GM18873 (cell line): Measurements from ENCODE around the gene UNC5A.

ENCODE experiments used
- ATAC-seq: cut with Tn5 transposase; IDR thresholded peaks from one replicate; pipeline ENCODE4 v1.9.1; 2021; ENCODE audit warnings: mild to moderate bottlenecking, moderate library complexity, moderate number of reproducible peaks; ENCODE audit not compliant: unreplicated experiment, low FRiP score

Gene UNC5A

DNA sequence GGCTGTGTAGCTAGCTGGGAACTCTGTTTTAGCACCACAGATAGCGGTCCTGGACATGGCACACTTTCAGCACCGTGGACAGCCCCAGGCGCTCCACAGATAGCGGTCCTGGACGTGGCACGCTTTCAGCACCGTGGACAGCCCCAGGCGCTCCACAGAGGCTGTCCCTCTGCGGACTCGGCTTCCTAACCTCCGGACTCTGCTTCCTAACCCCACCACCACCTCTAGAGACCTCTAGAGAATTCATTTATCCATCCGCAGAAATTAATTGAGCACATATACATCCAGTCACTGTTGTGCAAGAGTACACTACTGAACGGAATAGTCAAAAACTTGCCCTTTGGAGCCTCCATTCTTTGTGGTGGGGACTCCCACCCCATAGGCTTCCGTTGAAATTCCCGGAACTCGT is 27.4 kb downstream of the UNC5A start:
- no peak for ATAC-seq

DNA sequence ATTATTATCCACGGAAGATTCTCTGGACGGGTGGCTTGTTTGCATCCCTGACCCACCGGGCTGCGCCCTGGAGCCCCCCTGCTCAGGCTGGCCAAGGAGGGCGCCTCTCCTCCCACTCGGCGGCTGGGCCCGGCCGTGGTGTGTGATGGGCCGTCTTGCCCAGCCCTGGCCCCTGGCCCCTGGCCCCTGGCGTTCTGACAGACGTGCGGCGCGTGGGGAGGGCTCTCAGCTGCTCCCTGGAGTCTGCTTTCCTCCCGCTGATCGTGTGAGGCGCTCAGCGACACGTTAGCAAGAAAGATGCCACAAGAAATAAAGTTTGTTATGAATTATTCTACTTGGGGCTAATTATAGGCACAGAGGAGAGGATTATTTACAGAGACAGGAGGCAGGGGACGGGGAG is 33.3 kb downstream of the UNC5A start:
- ATAC-seq: no peak

DNA sequence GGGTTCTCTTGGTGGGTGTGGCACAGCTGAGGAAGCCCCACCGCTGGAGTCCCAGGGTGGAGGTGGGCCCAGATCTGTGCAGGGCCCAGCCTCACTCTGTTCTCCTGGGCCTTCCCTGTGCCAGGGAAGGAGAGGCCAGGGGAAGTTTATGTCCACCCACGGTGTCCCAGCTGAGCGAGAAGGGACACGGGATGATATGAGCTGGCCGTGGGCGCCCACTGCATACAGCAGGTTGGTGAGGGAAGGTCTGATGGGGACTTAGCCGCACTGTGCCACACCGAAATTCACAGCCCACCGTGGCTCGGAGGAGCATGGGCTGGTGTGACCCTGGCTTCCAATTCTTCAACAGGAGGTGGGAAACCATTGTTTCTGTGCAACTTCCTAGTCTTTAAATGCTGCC is 33.9 kb downstream of the UNC5A start:
- no peak for ATAC-seq

- no peak for ATAC-seq
These were observed 34.5 kb downstream of the UNC5A start for GRCh38 chr5:176844706-176845391.

GRCh38 chr5:176845392-176845713 is 35.0 kb downstream of the UNC5A start:
- no peak for ATAC-seq

DNA sequence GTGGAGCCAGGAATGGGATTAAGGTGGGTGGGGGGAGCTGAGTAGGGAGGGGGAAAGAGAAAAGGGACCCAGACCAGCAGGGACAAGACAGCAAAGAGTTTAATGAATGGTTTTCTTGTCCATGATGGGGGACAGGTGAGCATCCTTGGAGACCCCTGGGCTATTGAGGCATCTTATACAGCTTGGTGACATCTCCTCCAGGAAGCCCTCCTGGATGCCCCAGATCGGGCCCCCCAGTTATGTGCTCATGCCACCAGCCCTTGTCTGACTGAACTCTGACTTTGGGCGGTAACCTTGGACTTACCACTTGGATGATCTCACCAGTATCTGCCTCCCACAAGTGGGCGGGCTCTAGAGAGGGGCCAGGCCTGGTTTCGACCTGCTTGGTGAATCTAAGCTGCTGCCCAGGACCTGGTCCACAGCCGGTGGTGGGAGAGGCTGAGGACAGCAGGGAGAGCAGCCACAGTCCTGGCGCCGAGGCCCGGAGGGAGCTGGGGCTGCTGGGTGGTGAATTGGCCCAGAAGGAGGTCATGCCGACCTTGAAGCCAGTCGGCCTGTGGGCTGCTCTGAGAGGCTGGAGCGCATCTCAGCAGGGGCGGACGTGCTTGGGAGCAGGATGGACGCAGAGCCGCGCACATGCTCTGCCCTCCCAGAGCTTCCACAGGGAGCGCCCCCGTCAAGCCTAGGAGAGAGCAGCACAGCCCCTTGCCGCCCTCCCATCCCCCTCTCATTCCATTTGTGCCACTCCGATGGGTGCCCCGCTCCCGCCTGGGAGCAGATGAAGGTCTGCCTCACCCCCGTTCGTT is 36.2 kb downstream of the UNC5A start:
- ATAC-seq: no peak

GRCh38 chr5:176847148-176847547 is 36.8 kb downstream of the UNC5A start:
- no peak for ATAC-seq

GRCh38 chr5:176847726-176848290 is 37.4 kb downstream of the UNC5A start:
- no peak for ATAC-seq

- no peak for ATAC-seq
These were observed 38.3 kb downstream of the UNC5A start for GRCh38 chr5:176848651-176849050.

DNA sequence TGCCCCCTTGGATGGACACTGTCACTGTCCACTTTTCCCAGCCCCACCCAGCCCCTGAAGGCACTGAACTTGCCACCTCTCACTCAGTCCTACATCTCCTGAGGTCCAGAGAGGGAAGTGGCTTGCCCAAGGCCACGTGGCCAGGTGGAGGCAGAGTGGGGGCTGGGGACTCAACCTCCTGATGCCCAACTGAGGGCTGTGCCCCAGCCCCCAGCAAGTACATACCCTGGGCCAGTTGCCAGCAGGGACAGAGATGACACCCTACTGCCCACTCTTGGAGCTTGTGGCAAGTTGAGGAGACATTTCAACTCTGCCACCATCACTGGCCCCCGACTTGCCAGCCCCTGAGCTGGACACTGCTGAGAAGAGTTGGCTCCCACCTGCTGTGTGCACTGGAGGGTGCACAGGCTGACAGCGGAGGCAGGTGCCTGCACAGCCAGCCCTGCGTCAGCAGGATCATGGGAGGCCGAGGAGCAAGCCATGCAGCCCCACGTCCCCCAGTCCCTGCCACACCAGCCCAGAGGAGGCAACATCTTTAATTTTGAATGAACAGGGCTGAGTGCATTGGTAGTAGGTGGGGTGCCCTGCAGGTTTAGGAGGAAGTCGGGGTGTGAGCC is 39.4 kb downstream of the UNC5A start:
- ATAC-seq: no peak

DNA sequence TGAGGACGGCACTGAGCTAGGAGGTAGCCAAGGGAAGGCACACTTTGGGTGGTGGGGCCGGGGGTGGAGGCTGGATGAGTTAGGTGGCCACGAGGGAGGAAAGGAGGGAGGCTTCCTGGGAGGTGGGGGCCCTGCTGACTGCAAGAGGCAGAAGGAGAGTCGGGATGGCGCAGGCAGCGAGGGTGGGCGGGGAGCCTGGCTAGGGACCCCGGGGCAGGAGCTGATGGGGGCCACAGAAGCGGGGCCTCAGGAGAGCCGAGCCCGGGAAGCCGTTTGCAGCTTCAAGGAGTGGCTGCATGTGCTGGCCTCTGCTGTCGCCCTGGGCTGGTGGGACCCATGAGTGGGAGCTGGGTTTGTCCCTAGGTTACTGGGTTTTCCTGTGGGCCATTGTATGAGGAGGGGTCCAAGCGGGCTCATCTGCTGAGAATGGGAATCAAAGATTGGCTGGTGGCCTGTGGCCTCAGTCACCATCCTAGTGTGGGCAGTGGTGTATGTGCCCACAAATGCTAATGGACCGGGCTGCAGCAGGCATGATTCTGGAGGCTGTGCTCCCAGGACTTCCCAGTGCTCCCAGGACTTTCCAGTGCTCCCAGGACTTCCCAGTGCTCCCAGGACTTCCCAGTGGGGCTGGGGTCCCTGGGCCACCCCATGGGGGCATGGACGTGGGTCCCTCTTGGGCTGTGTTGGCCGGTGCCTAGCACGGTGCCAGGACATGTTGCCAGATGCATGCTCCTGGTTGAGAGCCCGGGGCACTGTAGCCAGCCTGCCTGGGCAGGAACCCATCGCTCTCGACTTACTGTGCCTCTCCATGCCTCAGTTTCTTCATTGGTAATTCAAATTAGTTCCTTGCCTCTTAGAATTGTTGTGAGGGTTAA is 40.2 kb downstream of the UNC5A start:
- ATAC-seq: no peak

DNA sequence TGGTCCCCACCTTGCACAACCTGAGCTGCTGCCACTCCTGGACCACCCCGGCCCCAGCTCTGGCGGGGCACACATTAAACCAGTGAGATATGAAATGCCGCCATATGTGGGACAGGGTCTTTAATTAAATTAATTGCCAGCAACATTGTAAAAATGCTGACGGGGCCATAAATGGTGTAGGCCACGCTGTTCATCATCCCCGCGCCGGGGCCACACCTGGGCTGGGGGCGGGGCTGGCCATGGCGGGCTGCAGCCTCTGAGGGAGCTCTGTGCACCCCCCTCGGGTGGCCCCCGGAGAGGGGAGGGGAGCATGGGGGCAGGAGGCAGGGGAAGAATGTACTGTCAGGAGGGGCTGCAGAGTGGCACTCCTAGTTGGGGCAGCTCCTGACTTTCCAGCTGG is 41.0 kb downstream of the UNC5A start:
- ATAC-seq: no peak

DNA sequence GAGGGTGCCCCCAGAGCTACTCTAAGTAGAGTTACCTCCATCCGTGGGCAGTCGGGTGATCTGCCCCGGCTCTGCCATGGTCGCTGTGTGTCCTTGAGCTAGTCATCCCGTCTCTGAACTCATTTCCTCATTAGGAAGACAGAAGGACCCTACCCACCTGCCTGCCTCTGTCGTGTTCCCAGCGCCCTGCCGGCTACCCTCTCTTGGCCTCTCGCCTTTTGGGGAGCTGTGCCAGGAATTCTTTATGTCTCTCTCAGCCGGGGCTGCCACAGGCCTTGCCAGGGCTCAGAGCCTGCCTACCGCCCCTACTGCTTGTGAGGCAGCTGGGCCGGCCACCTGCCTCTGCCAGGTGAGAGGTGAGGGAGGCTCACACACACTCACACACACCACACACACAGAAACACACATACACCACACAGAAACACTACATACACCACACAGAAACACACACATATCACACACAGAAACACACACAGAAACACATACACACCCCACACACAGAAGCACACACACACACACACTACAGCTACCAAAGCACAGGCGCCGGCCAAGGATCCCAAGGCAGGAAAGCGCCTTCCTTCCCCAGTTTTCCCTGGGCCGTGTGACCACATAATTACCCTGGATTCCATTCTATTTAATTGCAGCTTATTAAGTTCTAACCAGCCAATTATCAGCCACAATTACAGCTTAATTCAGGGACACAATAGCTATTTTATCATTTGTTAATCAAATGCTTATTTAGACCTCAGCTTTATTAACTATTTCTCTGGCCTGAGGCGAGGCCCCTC is 41.7 kb downstream of the UNC5A start:
- ATAC-seq: no peak

- ATAC-seq: no peak
These were observed 42.9 kb downstream of the UNC5A start for GRCh38 chr5:176853151-176853778.

- no peak for ATAC-seq
These were observed 43.8 kb downstream of the UNC5A start for GRCh38 chr5:176854164-176854563.

GRCh38 chr5:176855598-176855997 is 45.2 kb downstream of the UNC5A start:
- ATAC-seq: no peak

GRCh38 chr5:176856746-176857145 is 46.4 kb downstream of the UNC5A start:
- no peak for ATAC-seq

GRCh38 chr5:176857216-176857893 is 47.0 kb downstream of the UNC5A start:
- no peak for ATAC-seq

DNA sequence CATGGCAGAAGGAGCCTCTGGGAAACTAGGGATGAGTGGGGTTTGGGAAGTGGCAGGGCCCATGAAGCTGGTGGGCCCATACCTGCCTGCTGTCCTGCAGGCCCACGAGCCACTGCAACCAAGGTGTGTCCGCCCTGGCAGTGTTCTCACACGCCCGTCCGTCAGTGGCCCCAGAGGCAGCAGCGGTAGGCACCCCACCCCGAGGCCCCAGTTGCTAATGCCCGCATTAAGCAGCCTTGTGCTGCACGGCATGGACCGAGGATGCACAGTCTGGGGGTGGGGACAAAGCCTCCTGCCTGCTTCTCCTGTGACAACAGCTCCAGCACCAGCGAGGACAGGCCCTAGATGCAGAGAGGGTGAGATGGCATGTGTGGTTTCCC is 47.5 kb downstream of the UNC5A start:
- ATAC-seq: no peak
